K562 (cell line): ENCODE results near the gene CPED1. TPM values are rescaled to one million over a fixed set of nuclear protein-coding genes. Genes with fewer than 3 reads are reported as not detected.

ENCODE experiments used
- CAMTA2 ChIP-seq: fragments of 250-450 bp; sonication (Bioruptor Pico); conservative IDR thresholded peaks from 2 replicates; pipeline ENCODE4 v1.5.1; 2022
- EP400 ChIP-seq: fragments of 450-650 bp; IDR thresholded peaks from 2 replicates; pipeline ENCODE4 v1.6.1; 2017; ENCODE audit warnings: antibody characterized with exemption, mild to moderate bottlenecking, moderate library complexity
- FOXM1 ChIP-seq, 2 experiments: fragments of 450-650 bp in 1 of 2; sonication (generic) in 1 of 2; formaldehyde crosslinking in 1 of 2; IDR thresholded peaks; 2 replicates each; pipeline versions ENCODE4 v1.6.1 to v1.9.0; 2017 to 2022; ENCODE audit warnings: low read depth in 2 of 2, mild to moderate bottlenecking in 2 of 2, missing genetic modification reagents in 1 of 2, moderate library complexity in 1 of 2
- HDAC3 ChIP-seq: fragments of 450-650 bp; IDR thresholded peaks from 2 replicates; pipeline ENCODE4 v1.6.1; 2018; ENCODE audit warnings: borderline replicate concordance, mild to moderate bottlenecking, moderate library complexity; ENCODE audit not compliant: partially characterized antibody
- JUN ChIP-seq, 2 experiments: sonication (generic) in 1 of 2; formaldehyde crosslinking in 1 of 2; IDR thresholded peaks; 2 replicates each; pipeline versions ENCODE4 v1.6.1 to v1.8.0; 2012 to 2022; ENCODE audit warnings: borderline replicate concordance in 2 of 2, mild to moderate bottlenecking in 2 of 2, improper control_type of control experiment in 1 of 2, low read depth in 1 of 2, low read length in 1 of 2, missing genetic modification reagents in 1 of 2
- JUND ChIP-seq, 2 experiments: IDR thresholded peaks; 2 replicates in 1 of 2; 3 replicates in 1 of 2; pipeline ENCODE4 v1.6.1; 2011; ENCODE audit warnings: borderline replicate concordance in 2 of 2, low read depth in 2 of 2, low read length in 2 of 2, improper control_type of control experiment in 1 of 2, missing biosample characterization in 1 of 2, missing genetic modification characterization in 1 of 2, missing genetic modification reagents in 1 of 2
- MBD1 ChIP-seq: fragments of 250-450 bp; sonication (Bioruptor Pico); IDR thresholded peaks from 2 replicates; pipeline ENCODE4 v1.8.0; 2022; ENCODE audit warnings: inconsistent platforms
- MED1 ChIP-seq: sonication (generic); formaldehyde crosslinking; IDR thresholded peaks from 2 replicates; pipeline ENCODE4 v1.8.1; 2023; ENCODE audit warnings: missing genetic modification reagents, borderline replicate concordance
- MXD1 ChIP-seq: fragments of 250-450 bp; sonication (Bioruptor Pico); IDR thresholded peaks from 2 replicates; pipeline ENCODE4 v1.8.0; 2021; ENCODE audit warnings: borderline replicate concordance, mild to moderate bottlenecking, moderate library complexity; ENCODE audit not compliant: poor library complexity, severe bottlenecking
- PCBP2 ChIP-seq: fragments of 200-400 bp; formaldehyde crosslinking; IDR thresholded peaks from 2 replicates; pipeline ENCODE4 v1.6.1; 2018; ENCODE audit warnings: low read length, low read depth, mild to moderate bottlenecking, moderate library complexity; ENCODE audit not compliant: poor library complexity, severe bottlenecking
- POLR2A ChIP-seq: fragments of 450-650 bp; conservative IDR thresholded peaks from 2 replicates; pipeline ENCODE4 v1.6.1; 2016
- RFX5 ChIP-seq: IDR thresholded peaks from 2 replicates; pipeline ENCODE4 v1.6.1; 2011; ENCODE audit warnings: low read depth, mild to moderate bottlenecking, improper control_type of control experiment, low read length
- SRSF3 ChIP-seq: fragments of 200-400 bp; formaldehyde crosslinking; IDR thresholded peaks from 2 replicates; pipeline ENCODE4 v1.6.1; 2016; ENCODE audit warnings: mild to moderate bottlenecking, low read length, moderate library complexity; ENCODE audit not compliant: insufficient read depth
- TAF9B ChIP-seq: fragments of 450-650 bp; IDR thresholded peaks from 2 replicates; pipeline ENCODE4 v1.6.1; 2018; ENCODE audit warnings: mild to moderate bottlenecking; ENCODE audit not compliant: partially characterized antibody
- TCFL5 ChIP-seq: fragments of 250-450 bp; sonication (Bioruptor Pico); conservative IDR thresholded peaks from 2 replicates; pipeline ENCODE4 v1.6.1; 2021; ENCODE audit warnings: mild to moderate bottlenecking, moderate library complexity, matching md5 sums
- TEAD1 ChIP-seq, 2 experiments: fragments of 450-650 bp in 1 of 2; sonication (generic) in 1 of 2; formaldehyde crosslinking; IDR thresholded peaks; 2 replicates each; pipeline versions ENCODE4 v1.4.0 to v1.8.0; 2020 to 2022; ENCODE audit warnings: mild to moderate bottlenecking in 2 of 2, missing genetic modification reagents in 1 of 2
- ZKSCAN8 ChIP-seq: fragments of 200-800 bp; sonication (Bioruptor generic); IDR thresholded peaks from 2 replicates; pipeline ENCODE4 v1.6.1; 2016; ENCODE audit warnings: missing genetic modification characterization, missing compliant biosample characterization
- ZNF274 ChIP-seq: IDR thresholded peaks from 2 replicates; pipeline ENCODE4 v1.6.1; 2011; ENCODE audit warnings: low read depth, mild to moderate bottlenecking, low read length, moderate library complexity, borderline replicate concordance
- polyA plus RNA-seq, 8 experiments: library from polyadenylated mRNA; depleted of rRNA in 4 of 8; stranded (reverse) in 5 of 8; unstranded in 3 of 8; fragments of >200 nt; fragmentation: Nextera tagmentation in 2 of 8; fragmentation: Illumina TruSeq in 1 of 8; extraction: Ambion mirVana in 2 of 8; extraction: Trizol in 1 of 8; gene quantifications; 2 replicates each; pipeline versions ENCODE4 v1.2.1 to v1.2.3, GENCODE V29; 2011 to 2014; ENCODE audit warnings: inconsistent platforms in 1 of 8, missing spikeins in 1 of 8
- total RNA-seq, 7 experiments: library from RNA; depleted of rRNA in 6 of 7; stranded (reverse); fragments of >200 nt in 6 of 7; fragmentation: Illumina TruSeq in 2 of 7; extraction: Trizol in 2 of 7; gene quantifications; 2 replicates each; pipeline versions ENCODE4 v1.2.1 to v1.2.3, GENCODE V29; 2011 to 2021; ENCODE audit warnings: low replicate concordance in 1 of 7

CPED1 gene
- total and polyA plus RNA-seq, 9 of the 15 experiments (the other 6 are each of a cell fraction or from before 2014, with no cell fraction given), result 195 to 393 (median 290) TPM

- 0 out of 2 replicates have a peak, but pooled peaks have one; percentile 18 for TF ChIP-seq ZKSCAN8 (CRISPR knock-in tag)
- no peak for TF ChIP-seq MED1 (CRISPR knock-in tag)
- TF ChIP-seq ZNF274, result no peak
- TF ChIP-seq MXD1, result no peak
- TF ChIP-seq FOXM1 (IDR thresholded peaks at IDR 0.05; ENCODE audit: low read depth), result 0 out of 2 replicates have a peak, but pooled peaks have one; percentile 8
- TF ChIP-seq FOXM1 (CRISPR knock-in tag; IDR thresholded peaks at IDR 0.05; ENCODE audit: low read depth), result no peak
- 0 out of 4 replicates have a peak, but pooled peaks of 1 of the 2 experiments have one; percentile 19 for TF ChIP-seq TEAD1 (CRISPR knock-in tag; IDR thresholded peaks at IDR 0.05)
- TF ChIP-seq PCBP2, result no peak
- no peak for TF ChIP-seq TCFL5 (CRISPR knock-in tag)
- TF ChIP-seq JUN (IDR thresholded peaks at IDR 0.05; ENCODE audit: borderline replicate concordance, low read depth, low read length), result peak; percentile 12; the same call in 1 of the 2 replicates
- TF ChIP-seq JUN (CRISPR knock-in tag; IDR thresholded peaks at IDR 0.05; ENCODE audit: borderline replicate concordance), result no peak
- TF ChIP-seq JUND (IDR thresholded peaks at IDR 0.05; ENCODE audit: borderline replicate concordance, low read depth, low read length), result 0 out of 2 replicates have a peak, but pooled peaks have one; percentile 1
- no peak for TF ChIP-seq JUND (tag; IDR thresholded peaks at IDR 0.05; ENCODE audit: borderline replicate concordance, low read depth, low read length)
- peak; percentile 24; the same call in 1 of the 2 replicates for TF ChIP-seq EP400
- TF ChIP-seq TAF9B, result peak; percentile 25
- TF ChIP-seq MBD1, result peak; percentile 12; the same call in 1 of the 2 replicates
- no peak for TF ChIP-seq CAMTA2
- TF ChIP-seq RFX5, result no peak
- peak; percentile 19 for TF ChIP-seq HDAC3
- TF ChIP-seq SRSF3, result no peak
- 0 out of 2 replicates have a peak, but pooled peaks have one; percentile 30 for TF ChIP-seq POLR2A
Measured at GRCh38 chr7:121079425-121080169, 91.1 kb downstream of the CPED1 start (continued).
